GM19463 (cell line): ENCODE data around the gene HIVEP2.

Source experiments
- ATAC-seq: cut with Tn5 transposase; IDR thresholded peaks from one replicate; pipeline ENCODE4 v1.9.1; 2021; ENCODE audit warnings: mild to moderate bottlenecking, moderate library complexity; ENCODE audit not compliant: unreplicated experiment

HIVEP2 gene

DNA sequence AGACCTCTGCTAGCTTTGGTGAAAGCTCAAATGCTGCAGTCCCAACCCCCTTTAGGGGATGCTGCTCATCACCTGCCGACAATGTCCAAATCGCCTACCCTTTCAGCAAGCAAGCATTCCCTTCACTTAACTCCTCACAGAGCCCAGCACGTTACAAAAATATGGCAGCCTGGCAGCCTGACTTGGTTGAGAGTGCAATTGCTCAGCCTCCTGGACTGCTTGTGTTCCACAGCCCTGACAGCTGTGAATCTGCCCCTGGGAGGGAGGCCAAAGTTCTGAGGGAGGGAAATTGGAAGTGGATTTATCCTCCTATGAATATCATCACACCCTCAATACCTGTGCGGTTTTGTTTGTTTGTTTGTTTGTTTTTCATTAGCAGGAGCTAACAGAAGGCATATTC is 231.0 kb downstream of the HIVEP2 start:
- no peak for ATAC-seq

DNA sequence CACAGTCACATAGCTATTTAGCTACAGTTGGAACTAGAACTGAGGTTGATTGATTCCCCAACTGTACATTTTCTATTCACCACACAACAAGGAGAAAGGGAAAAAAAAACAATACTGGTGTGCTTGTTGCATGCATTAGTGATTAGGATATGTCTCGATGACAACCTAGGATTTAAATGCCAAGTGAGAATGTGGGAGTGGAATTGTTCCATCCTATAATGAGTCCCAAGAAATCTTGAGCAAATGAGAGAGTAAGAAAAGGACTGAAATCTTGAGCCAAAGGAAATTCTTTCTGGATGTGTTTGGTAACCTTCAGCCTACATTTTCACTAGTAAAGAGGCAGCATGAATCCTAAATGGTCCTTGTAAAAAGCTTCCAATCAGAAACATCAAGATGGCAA is 232.7 kb downstream of the HIVEP2 start:
- no peak for ATAC-seq

- ATAC-seq: no peak
These were observed 236.3 kb downstream of the HIVEP2 start for GRCh38 chr6:142708651-142709050.

GRCh38 chr6:142707255-142707654 is 237.7 kb downstream of the HIVEP2 start:
- no peak for ATAC-seq

DNA sequence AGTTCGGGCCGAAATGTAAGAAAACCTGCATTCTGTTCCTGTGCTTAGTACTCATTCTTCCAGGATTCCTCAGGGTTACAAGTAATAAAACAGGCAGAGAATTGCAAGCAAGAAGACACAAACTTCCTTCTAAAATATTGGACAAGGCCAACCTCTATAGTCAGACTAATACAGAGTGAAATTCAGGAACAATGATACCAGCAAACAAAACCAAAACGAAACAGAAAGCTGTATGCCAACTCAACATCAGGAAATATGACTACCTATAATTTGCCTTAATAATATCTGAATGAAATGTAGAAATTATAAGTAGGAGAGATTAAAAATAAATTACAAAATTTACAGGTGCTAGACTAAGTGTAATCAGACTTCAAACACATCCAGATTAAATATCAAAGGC is 238.8 kb downstream of the HIVEP2 start:
- no peak for ATAC-seq

GRCh38 chr6:142705054-142705453 is 239.9 kb downstream of the HIVEP2 start:
- no peak for ATAC-seq

GRCh38 chr6:142702501-142703460 is 242.2 kb downstream of the HIVEP2 start:
- ATAC-seq: no peak
